Spleen (tissue), 7 donors: Measurements from ENCODE around the gene SLC22A15.

Experiments
- POLR2A ChIP-seq, 3 donors: fragments of 450-650 bp; IDR thresholded peaks; one replicate each; pipeline ENCODE4 v1.5.1; 2017; ENCODE audit warnings: antibody characterized with exemption in 3 of 3, mild to moderate bottlenecking in 1 of 3
- TF ChIP-seq, protein P1 (sequence below), 11 experiments: fragments of 200-600 bp in 7 of 11; fragments of 450-650 bp in 4 of 11; sonication (generic) in 4 of 11; IDR thresholded peaks in 8 of 11; conservative IDR thresholded peaks in 3 of 11; 1 replicate in 7 of 11; 2 replicates in 4 of 11; pipeline versions ENCODE4 v1.4.0 to v1.8.0; 2016 to 2021; ENCODE audit warnings: antibody characterized with exemption in 11 of 11, inconsistent platforms in 4 of 11, mild to moderate bottlenecking in 1 of 11
- donor health status: DM: no; HTN: no; CAD: no; lungs with moderate emphysema.
- donor health status: DM: no; HTN: no; CAD: no.
- donor health status: DM: no; HTN: no; CAD: no.

DNA sequence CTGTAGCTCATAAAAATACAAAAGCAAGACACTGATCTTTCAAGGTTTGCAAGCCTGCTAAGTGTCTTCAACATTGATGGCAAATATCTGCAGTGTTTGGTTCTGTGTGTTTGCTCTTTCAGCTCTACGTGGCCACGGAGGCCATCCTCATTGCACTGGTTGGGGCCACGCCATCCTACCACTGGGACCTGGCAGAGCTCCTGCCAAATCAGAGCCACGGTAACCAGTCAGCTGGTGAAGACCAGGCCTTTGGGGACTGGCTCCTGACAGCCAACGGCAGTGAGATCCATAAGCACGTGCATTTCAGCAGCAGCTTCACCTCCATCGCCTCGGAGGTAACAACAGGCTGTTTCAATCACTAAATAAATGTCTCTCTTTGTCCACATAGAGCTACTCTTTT, 15.6 kb downstream of the SLC22A15 start:
- TF ChIP-seq, protein P1, sequence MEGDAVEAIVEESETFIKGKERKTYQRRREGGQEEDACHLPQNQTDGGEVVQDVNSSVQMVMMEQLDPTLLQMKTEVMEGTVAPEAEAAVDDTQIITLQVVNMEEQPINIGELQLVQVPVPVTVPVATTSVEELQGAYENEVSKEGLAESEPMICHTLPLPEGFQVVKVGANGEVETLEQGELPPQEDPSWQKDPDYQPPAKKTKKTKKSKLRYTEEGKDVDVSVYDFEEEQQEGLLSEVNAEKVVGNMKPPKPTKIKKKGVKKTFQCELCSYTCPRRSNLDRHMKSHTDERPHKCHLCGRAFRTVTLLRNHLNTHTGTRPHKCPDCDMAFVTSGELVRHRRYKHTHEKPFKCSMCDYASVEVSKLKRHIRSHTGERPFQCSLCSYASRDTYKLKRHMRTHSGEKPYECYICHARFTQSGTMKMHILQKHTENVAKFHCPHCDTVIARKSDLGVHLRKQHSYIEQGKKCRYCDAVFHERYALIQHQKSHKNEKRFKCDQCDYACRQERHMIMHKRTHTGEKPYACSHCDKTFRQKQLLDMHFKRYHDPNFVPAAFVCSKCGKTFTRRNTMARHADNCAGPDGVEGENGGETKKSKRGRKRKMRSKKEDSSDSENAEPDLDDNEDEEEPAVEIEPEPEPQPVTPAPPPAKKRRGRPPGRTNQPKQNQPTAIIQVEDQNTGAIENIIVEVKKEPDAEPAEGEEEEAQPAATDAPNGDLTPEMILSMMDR (IDR thresholded peaks at IDR 0.05 in 8 of 11, conservative IDR thresholded peaks at IDR 0.05 in 3 of 11): no peak
- TF ChIP-seq POLR2A (IDR thresholded peaks at IDR 0.05): no peak
